GM18508 (cell line): ENCODE measurements around the gene CFAP54.

Experiments used
- ATAC-seq: cut with Tn5 transposase; IDR thresholded peaks from one replicate; pipeline ENCODE4 v1.9.1; 2021; ENCODE audit warnings: moderate number of reproducible peaks; ENCODE audit not compliant: insufficient read depth, unreplicated experiment

Gene CFAP54

DNA sequence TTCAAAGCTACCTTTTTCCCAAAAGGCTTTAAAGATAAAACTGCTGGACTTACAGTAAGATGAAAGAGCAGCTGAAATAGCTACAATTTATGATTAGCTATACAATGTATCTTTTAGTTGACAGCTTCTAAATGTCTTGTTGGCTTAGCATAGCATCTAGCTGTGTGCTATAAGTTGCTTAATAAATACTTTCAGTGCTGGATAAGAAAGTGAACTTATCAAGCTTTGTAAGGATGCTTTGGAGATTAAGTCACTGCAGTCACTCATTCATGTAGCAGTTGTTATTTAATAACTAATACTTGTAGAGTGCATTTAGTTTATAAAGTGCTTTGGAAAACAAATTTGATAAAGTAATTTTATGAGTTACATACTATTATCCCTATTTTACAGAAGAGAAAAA is 14.6 kb downstream of the CFAP54 start:
- ATAC-seq: no peak

DNA sequence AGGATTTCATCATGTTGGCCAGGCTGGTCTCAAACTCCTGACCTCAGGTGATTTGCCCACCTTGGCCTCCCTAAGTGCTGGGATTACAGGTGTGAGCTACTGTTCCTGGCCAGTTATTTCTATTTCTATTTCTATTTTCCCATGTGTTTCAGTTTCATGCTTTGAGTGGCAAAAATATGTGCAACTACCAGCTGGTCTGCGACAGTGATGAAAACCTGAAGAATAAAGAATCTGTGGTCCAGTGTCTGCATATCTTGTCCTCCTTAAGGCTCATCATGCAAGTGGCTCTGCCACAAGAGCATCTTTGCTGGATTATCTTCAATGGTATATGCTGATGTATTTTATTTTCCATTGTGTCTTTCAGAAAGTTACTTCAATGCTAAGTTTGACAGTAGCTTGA is 17.4 kb downstream of the CFAP54 start:
- ATAC-seq: no peak

- ATAC-seq: no peak
Measured at GRCh38 chr12:96510306-96510764, 21.0 kb downstream of the CFAP54 start.

- no peak for ATAC-seq
Measured at GRCh38 chr12:96513166-96513565, 23.8 kb downstream of the CFAP54 start.

GRCh38 chr12:96513681-96514080 is 24.3 kb downstream of the CFAP54 start:
- no peak for ATAC-seq

- ATAC-seq: peak; percentile 68
Measured at GRCh38 chr12:96514328-96514727, 25.0 kb downstream of the CFAP54 start.

DNA sequence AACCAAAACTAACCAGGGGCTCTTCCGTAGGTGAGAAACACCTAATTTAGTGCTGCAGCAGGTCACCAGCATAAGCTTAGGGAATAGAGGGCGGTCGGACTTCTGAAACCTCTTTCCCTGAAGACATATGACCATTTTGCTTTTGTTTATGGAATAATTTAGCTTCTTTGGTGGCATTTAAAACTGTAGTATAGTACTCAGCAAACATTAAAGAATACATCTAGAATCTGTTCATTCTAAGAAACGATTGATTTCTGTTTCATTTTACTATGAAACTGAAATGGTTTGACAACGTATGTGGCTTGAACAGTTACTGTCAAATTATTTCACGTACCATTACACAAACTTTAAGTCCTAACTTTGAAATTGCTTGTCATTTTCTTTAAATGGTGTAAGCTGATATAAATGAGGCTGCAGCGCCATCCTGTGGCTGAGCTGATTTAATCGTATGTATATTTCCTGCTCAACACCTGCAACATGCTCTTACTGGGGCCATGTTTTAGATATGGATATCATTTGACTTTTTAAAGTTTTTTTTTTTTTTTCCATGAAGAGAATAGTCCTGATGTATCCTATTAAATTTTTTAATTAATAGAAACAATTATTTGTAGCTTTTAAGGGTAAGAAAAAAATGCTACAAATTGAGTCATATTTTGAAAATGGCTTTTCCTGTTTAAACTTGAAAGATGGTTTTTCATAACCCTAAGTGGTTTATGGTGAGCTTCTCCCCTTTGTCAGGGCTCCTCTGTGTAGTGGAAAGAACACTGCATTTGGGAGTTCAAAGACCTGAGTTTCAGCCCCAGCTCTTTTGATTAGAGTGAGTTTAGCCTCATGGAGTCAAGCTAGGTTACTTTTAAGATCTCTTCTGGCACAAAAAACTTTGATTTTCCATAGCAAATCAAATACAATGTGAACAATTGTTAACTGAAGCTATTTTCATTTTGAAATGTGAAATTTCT is 27.4 kb downstream of the CFAP54 start:
- peak; percentile 46 for ATAC-seq

- ATAC-seq: no peak
Measured at GRCh38 chr12:96520767-96521166, 31.4 kb downstream of the CFAP54 start.

GRCh38 chr12:96521895-96522682 is 32.7 kb downstream of the CFAP54 start:
- ATAC-seq: no peak

DNA sequence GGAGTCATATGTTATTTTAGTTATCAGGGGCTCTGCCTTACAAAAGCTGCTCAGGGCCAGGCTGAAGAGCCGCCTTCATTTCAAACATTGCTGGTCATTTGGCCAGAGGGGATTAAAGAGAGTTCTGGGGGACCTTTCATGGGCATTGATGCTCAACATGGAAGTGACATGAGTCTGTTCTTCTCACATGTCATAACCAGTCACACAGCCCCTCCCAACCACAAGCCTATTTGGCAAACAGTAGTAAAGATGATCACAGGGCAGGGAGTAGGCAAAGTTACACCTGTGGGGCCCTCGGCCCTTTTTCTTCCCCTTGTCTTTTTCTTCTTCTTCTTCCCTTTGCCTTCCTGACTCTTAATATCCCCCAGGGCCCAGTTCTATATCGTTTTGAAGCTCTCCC is 33.3 kb downstream of the CFAP54 start:
- ATAC-seq: no peak

DNA sequence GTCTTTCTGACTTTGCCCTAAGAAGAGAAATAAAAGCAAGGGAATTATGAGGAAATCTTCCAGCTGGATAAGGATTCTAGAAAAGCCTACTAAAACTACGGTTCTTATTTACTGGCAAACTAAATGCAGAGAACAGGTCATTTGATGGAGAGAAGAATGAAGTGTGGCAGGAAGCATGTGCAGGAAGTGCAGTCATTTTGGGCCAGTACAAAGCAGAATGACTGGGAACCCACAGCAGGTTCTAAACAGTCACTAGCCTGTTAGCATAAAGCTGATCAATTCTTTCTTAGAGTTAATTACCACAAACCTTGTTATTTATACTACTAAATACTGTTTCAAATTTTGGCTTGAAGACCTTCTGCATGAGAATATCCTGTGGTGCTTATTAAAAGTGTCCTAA is 36.7 kb downstream of the CFAP54 start:
- no peak for ATAC-seq

DNA sequence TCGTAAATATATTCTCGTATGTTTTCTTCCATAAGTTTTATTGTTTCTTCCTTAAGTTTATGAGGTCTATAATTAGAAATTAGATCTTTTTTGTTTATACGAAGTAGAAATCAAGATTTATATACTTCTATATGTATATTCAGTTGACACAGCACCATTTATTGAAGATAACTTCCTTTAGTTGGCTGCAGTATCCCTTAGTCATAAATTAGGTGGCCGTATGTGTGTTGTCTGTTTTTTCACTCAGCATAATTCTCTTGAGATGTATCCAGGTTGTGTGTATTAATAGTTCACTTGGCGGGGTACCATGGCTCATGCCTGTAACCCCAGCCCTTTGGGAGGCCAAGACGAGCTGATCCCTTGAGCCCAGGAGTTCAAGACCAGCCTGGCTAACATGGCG is 40.5 kb downstream of the CFAP54 start:
- ATAC-seq: no peak

GRCh38 chr12:96534339-96534738 is 45.0 kb downstream of the CFAP54 start:
- ATAC-seq: no peak

- no peak for ATAC-seq
Measured at GRCh38 chr12:96548384-96548783, 59.0 kb downstream of the CFAP54 start.

DNA sequence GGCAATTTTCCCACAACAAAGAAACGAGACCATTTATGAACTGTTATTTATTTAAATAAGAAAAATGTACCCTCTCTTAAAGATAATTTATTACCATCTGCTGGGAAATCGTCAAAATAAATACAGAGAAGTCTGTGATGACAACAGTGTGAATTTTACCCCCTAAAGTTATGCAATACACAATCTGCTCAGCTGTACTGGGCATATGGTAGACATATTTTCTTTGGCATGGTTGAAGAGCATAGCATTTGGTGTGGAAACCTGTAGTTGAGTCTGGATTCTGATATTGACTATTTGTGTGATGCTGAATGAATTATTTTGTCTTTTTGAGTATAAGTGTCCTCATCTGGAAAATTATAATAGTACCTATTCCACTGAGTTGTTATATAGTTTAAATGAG is 60.0 kb downstream of the CFAP54 start:
- no peak for ATAC-seq

DNA sequence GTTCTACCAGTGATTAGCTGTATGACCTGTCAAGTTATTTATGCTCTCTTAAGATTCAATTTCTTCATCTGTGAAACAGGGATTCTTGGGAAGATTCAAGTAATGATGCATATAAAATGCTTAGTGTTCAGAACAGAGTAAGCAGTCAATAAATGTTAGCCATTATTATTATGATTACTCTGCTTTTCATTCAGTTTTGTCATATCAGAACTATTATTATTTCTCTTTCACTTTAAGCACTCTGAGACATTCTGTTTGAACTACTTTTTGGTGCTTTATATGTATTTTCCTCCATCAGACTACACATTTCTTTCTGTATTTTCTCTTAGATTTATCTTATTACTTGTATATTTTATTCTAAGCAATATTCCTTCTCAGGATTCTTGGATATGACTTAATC is 81.2 kb downstream of the CFAP54 start:
- peak; percentile 20 for ATAC-seq

DNA sequence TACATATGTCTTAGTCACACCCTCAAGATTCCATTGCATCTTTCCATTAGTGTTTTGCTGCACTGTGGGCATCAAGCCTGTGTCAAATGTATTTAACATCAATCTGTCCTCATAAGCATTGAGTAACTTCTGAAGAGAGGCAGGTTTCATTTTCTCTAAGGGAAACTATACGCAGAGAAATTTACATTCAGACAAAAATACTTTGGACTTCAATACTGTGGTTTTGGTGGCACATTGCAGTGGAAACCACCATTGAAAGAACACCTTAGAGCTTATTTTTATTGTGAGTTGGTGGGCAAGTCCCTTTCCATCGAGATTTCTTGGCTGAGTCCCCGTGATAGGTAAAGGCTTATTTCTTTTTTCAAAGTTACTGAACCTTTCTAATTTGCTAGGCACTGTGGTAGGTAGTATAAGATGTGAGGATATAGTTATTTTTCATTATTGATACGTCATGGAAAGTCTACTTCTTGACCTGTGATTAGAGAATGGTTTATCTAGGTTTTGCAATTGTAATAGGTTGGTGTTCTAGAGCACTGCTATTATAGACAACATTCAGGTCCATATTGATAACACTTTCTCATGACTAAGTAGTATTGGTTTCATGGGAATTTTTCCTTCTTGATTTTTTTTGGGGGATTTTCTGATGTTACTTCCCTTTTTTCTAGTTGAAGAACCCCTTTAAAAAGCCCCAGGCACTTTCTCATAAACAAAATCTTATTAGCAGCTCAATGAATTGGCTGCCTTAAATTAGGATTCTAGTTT is 81.9 kb downstream of the CFAP54 start:
- ATAC-seq: peak; percentile 80

DNA sequence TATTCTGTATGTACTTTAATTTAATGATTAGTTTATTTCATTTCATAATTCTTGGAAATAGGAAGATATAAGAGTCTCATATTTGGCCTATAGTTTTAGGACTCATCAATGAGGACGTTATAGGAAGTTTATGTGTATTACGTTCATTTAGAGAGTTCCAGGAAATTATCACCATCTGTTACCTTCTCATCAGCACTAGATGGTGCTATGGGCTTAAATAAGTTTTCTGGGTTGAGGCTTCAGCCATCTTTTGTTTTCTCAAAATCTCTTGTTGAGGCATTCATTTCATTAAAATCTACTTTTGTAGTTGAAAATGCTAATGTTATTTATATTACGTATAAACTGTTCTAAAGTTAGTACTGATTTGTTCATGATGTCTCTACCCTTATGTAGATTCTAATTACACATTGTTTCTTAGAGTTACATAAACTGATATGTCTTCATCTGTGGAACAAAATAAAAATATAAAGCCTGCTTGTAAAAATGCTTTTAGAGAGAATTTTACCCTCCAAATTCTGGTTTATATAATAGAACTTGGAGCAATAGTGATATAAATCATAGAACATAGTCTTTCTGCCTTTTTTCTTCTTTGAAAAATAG is 89.2 kb downstream of the CFAP54 start:
- peak; percentile 90 for ATAC-seq

GRCh38 chr12:96585977-96586376 is 96.6 kb downstream of the CFAP54 start:
- no peak for ATAC-seq

DNA sequence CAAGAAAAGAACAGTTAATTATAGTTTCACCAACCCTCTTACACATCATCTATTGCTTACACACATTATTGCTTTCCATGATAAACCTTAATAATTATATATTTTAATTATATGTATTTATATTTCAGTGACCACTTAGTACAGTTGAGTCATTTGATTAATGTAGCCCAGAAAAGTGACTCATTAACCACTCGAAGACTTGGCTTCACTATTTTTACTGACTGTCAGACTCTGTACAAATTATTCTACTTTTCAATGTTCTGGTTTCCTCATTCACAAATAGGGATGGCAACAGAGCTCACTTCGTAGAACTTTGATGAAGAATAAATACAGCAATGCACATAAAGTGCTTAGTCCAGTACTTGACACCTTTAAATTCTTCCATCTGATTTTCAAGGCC is 98.3 kb downstream of the CFAP54 start:
- no peak for ATAC-seq
